ENCODE data around the gene MEF2D.

DNA sequence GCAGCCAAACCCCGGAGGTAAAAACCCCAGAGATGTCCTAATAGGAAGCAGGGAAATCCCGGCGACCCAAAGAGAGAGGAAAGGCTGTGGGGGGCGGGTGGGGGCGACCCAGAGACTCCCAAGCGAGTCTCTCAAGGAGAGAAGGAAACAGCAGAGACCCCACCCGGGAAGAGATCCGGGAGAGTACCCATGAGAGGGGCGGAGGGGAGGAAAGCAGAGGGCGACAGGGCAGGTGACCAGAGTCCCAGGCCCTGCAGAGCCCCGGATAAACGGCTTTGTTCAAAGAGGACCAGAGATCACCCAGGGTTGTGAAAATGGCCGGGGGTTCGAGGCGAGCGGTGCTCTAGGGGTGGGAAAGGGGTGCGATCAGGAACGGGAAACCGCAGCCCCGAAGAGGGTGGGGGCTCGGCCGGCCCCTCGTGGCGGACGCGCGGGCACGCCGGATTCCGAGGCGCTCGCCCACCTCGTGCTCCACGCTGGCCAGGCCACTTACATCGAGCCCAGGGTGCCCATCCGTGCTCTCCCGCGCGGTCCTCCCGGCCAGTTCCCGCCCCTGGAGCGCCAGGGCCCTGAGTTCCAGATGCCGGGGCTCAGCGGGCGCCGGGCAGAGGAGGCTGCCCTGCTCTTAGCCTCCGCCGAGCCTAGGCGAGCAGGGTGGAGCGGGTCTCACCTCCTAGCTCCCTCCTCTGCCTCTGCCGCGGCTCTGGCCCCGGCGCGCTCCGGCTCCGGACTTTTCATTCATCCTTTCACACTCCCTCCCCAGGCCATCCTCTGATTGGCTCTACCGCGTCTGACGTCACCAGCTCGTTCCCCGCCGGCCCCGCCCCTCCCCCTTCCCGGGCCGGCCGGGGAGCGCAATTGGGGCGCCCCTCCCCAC lies 79.3 kb downstream of the MEF2D start:
- TF ChIP-seq, protein P1, sequence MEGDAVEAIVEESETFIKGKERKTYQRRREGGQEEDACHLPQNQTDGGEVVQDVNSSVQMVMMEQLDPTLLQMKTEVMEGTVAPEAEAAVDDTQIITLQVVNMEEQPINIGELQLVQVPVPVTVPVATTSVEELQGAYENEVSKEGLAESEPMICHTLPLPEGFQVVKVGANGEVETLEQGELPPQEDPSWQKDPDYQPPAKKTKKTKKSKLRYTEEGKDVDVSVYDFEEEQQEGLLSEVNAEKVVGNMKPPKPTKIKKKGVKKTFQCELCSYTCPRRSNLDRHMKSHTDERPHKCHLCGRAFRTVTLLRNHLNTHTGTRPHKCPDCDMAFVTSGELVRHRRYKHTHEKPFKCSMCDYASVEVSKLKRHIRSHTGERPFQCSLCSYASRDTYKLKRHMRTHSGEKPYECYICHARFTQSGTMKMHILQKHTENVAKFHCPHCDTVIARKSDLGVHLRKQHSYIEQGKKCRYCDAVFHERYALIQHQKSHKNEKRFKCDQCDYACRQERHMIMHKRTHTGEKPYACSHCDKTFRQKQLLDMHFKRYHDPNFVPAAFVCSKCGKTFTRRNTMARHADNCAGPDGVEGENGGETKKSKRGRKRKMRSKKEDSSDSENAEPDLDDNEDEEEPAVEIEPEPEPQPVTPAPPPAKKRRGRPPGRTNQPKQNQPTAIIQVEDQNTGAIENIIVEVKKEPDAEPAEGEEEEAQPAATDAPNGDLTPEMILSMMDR (IDR thresholded peaks at IDR 0.05): no peak
- TF ChIP-seq POLR2A (IDR thresholded peaks at IDR 0.05) (no peak), POLR2AphosphoS5 (IDR thresholded peaks at IDR 0.05) (no peak), EP300 (IDR thresholded peaks at IDR 0.05) (no peak)

Data from suprapubic skin (tissue), 4 donors.